GM23248 (cell line): ENCODE results near the gene MEGF11. TPM values are rescaled to one million over a fixed set of nuclear protein-coding genes. Genes with fewer than 3 reads are reported as not detected.

ENCODE experiments used
- DNase-seq: peaks from one replicate; pipeline ENCODE4 v3.0.0-alpha.2; 2015
- H2AFZ ChIP-seq: fragments of 200-600 bp; sonication (generic); 2 replicates; pipeline ENCODE4 v1.6.1; 2016; ENCODE audit warnings: antibody characterized with exemption
- H3F3A ChIP-seq: fragments of 200-600 bp; sonication (generic); 2 replicates; pipeline ENCODE4 v1.6.1; 2016; ENCODE audit warnings: mild to moderate bottlenecking, antibody characterized with exemption, mixed run types; ENCODE audit not compliant: insufficient read depth
- H3K27ac ChIP-seq: fragments of 200-600 bp; sonication (generic); 2 replicates; pipeline ENCODE4 v1.5.1; 2016; ENCODE audit warnings: mild to moderate bottlenecking
- H3K27me3 ChIP-seq: fragments of 200-600 bp; sonication (generic); replicated peaks from 2 replicates; pipeline ENCODE4 v1.6.1; 2016; ENCODE audit warnings: mild to moderate bottlenecking; ENCODE audit not compliant: insufficient read depth
- H3K36me3 ChIP-seq: fragments of 200-600 bp; sonication (generic); 2 replicates; pipeline ENCODE4 v1.6.1; 2016; ENCODE audit warnings: low read depth, mild to moderate bottlenecking
- H3K4me1 ChIP-seq: fragments of 200-600 bp; sonication (generic); 2 replicates; pipeline ENCODE4 v1.6.1; 2016; ENCODE audit warnings: mild to moderate bottlenecking; ENCODE audit not compliant: insufficient read depth
- H3K4me2 ChIP-seq: fragments of 200-600 bp; sonication (generic); one replicate; pipeline ENCODE4 v1.6.1; 2016; ENCODE audit warnings: mild to moderate bottlenecking; ENCODE audit not compliant: unreplicated experiment
- H3K4me3 ChIP-seq: fragments of 200-600 bp; sonication (generic); 2 replicates; pipeline ENCODE4 v1.5.1; 2016; ENCODE audit warnings: mild to moderate bottlenecking
- H3K79me2 ChIP-seq: fragments of 200-600 bp; sonication (generic); 2 replicates; pipeline ENCODE4 v1.6.1; 2016; ENCODE audit warnings: mild to moderate bottlenecking; ENCODE audit not compliant: insufficient read depth
- H3K9ac ChIP-seq: fragments of 200-600 bp; sonication (generic); 2 replicates; pipeline ENCODE4 v1.6.1; 2016; ENCODE audit warnings: mild to moderate bottlenecking
- H3K9me2 ChIP-seq: fragments of 200-600 bp; sonication (generic); 2 replicates; pipeline ENCODE4 v1.6.1; 2016; ENCODE audit warnings: mixed run types, mild to moderate bottlenecking, moderate library complexity; ENCODE audit not compliant: insufficient read depth
- H3K9me3 ChIP-seq: fragments of 200-600 bp; sonication (generic); one replicate; pipeline ENCODE4 v1.6.1; 2017; ENCODE audit warnings: low read depth
- H4K20me1 ChIP-seq: fragments of 200-600 bp; sonication (generic); 2 replicates; pipeline ENCODE4 v1.6.0; 2016; ENCODE audit not compliant: insufficient read depth
- EZH2 ChIP-seq: fragments of 200-600 bp; sonication (generic); IDR thresholded peaks from 2 replicates; pipeline ENCODE4 v1.6.1; 2018; ENCODE audit warnings: antibody characterized with exemption, mild to moderate bottlenecking; ENCODE audit not compliant: insufficient read depth, poor library complexity, severe bottlenecking
- EZH2phosphoT487 ChIP-seq: fragments of 200-600 bp; sonication (generic); IDR thresholded peaks from 2 replicates; pipeline ENCODE4 v1.6.1; 2018; ENCODE audit warnings: antibody characterized with exemption, moderate library complexity, mild to moderate bottlenecking, low read depth; ENCODE audit not compliant: insufficient read depth
- WGBS, 2 experiments: methylation state at CpG; one replicate each; pipeline ENCODE4 v1.1.6; 2015 to 2017; ENCODE audit warnings: low lambda C conversion rate in 2 of 2, low coverage in 1 of 2; ENCODE audit errors: missing lambda C conversion rate in 2 of 2; 5-methylcytosine and 5-hydroxymethylcytosine counted together
- in situ Hi-C: fragments of 300-500 bp; cut with MboI; formaldehyde crosslinking; loops from 2 replicates; pipeline ENCODE4 v1.15.0; 2020
- polyA plus RNA-seq: library from polyadenylated mRNA; unstranded; fragments of >200 nt; fragmentation: Nextera tagmentation; extraction: Ambion mirVana; gene quantifications from 2 replicates; pipeline ENCODE4 v1.2.1, GENCODE V29; 2016
- total RNA-seq: library from RNA; depleted of rRNA; stranded (reverse); fragments of >200 nt; shearing (Covaris generic); gene quantifications from 2 replicates; pipeline ENCODE4 v1.2.3, GENCODE V29; 2014

Gene MEGF11
- total and polyA plus RNA-seq, 2 experiments from 2014 or later, result 0.14 TPM; not detected in 1

- H2AFZ ChIP-seq, result no peak overlapping the region
- no peaks in the 10 kb centered on the region for H3F3A ChIP-seq
- no peak overlapping the region for H3K4me3 ChIP-seq
- no peaks in the 10 kb centered on the region for H3K4me1 ChIP-seq
- no peak overlapping the region for H3K27ac ChIP-seq
- H3K36me3 ChIP-seq, result no peaks in the 10 kb centered on the region
- H3K79me2 ChIP-seq, result no peaks in the 10 kb centered on the region
- no peak for TF ChIP-seq EZH2
- no peak for TF ChIP-seq EZH2phosphoT487
- no peak overlapping the region for H3K9ac ChIP-seq
- no peaks in the 10 kb centered on the region for H3K9me3 ChIP-seq
- no peak for DNase-seq
- no peak overlapping the region for H3K4me2 ChIP-seq
- no peaks in the 10 kb centered on the region for H3K9me2 ChIP-seq
- in situ Hi-C loops, result no loop called here
- H3K27me3 ChIP-seq, result peaks cover 5% of the 10 kb centered on the region; the same call in 1 of the 2 replicates
- H4K20me1 ChIP-seq, result no peaks in the 10 kb centered on the region
- 60 to 64% methylated on average over 10 of the region's 10 CpGs for whole genome bisulfite sequencing, 2 experiments
Measured at GRCh38 chr15:66195621-66196230, 57.8 kb downstream of the MEGF11 start.

GRCh38 chr15:66193066-66193465, 60.5 kb downstream of the MEGF11 start:
- no peak overlapping the region for H2AFZ ChIP-seq
- H3K27me3 ChIP-seq, result 0 out of 2 replicates have a peak, but pooled peaks cover 10% of the 10 kb centered on the region
- no peaks in the 10 kb centered on the region for H4K20me1 ChIP-seq
- H3F3A ChIP-seq, result no peaks in the 10 kb centered on the region
- no peak overlapping the region for H3K9ac ChIP-seq
- no peaks in the 10 kb centered on the region for H3K79me2 ChIP-seq
- H3K9me2 ChIP-seq, result no peaks in the 10 kb centered on the region
- no peak overlapping the region for H3K4me2 ChIP-seq
- no peaks in the 10 kb centered on the region for H3K36me3 ChIP-seq
- H3K4me3 ChIP-seq, result no peak overlapping the region
- H3K4me1 ChIP-seq, result no peaks in the 10 kb centered on the region
- DNase-seq, result peak; percentile 34
- no peaks in the 10 kb centered on the region for H3K9me3 ChIP-seq
- in situ Hi-C loops, result no loop called here
- H3K27ac ChIP-seq, result no peak overlapping the region
- 13 to 18% methylated on average over 3 of the region's 3 CpGs for WGBS, 2 experiments
- TF ChIP-seq EZH2 (no peak), EZH2phosphoT487 (no peak)

- Histone ChIP-seq H3F3A (no peaks in the 10 kb centered on the region), H3K4me2 (no peak overlapping the region), H3K27ac (no peak overlapping the region), H4K20me1 (no peaks in the 10 kb centered on the region), H2AFZ (no peak overlapping the region), H3K79me2 (no peaks in the 10 kb centered on the region), H3K9me3 (no peaks in the 10 kb centered on the region), H3K9me2 (no peaks in the 10 kb centered on the region), H3K36me3 (no peaks in the 10 kb centered on the region), H3K9ac (no peak overlapping the region), H3K4me3 (no peak overlapping the region), H3K27me3 (peaks cover 23% of the 10 kb centered on the region), H3K4me1 (no peaks in the 10 kb centered on the region)
- no peak for TF ChIP-seq EZH2phosphoT487
- TF ChIP-seq EZH2, result no peak
- WGBS, 2 experiments, result 58 to 59% methylated on average over 5 of the region's 5 CpGs
- no peak for DNase-seq
- in situ Hi-C loops, result no loop called here
Measured at GRCh38 chr15:66190746-66191145, 62.8 kb downstream of the MEGF11 start.

- no peak for TF ChIP-seq EZH2
- TF ChIP-seq EZH2phosphoT487, result no peak
- H3K36me3 ChIP-seq, result no peaks in the 10 kb centered on the region
- in situ Hi-C loops, result no loop called here
- H3F3A ChIP-seq, result no peaks in the 10 kb centered on the region
- H2AFZ ChIP-seq, result no peak overlapping the region
- no peaks in the 10 kb centered on the region for H3K9me2 ChIP-seq
- H3K79me2 ChIP-seq, result no peaks in the 10 kb centered on the region
- H3K4me2 ChIP-seq, result no peak overlapping the region
- peaks cover 34% of the 10 kb centered on the region for H3K27me3 ChIP-seq
- H4K20me1 ChIP-seq, result no peaks in the 10 kb centered on the region
- H3K4me3 ChIP-seq, result no peak overlapping the region
- WGBS, 2 experiments, result 68 to 73% methylated on average over 5 to 6 of the region's 6 CpGs
- no peak overlapping the region for H3K27ac ChIP-seq
- no peaks in the 10 kb centered on the region for H3K4me1 ChIP-seq
- H3K9me3 ChIP-seq, result no peaks in the 10 kb centered on the region
- DNase-seq, result no peak
- H3K9ac ChIP-seq, result no peak overlapping the region
Measured at GRCh38 chr15:66189291-66189690, 64.3 kb downstream of the MEGF11 start.

DNA sequence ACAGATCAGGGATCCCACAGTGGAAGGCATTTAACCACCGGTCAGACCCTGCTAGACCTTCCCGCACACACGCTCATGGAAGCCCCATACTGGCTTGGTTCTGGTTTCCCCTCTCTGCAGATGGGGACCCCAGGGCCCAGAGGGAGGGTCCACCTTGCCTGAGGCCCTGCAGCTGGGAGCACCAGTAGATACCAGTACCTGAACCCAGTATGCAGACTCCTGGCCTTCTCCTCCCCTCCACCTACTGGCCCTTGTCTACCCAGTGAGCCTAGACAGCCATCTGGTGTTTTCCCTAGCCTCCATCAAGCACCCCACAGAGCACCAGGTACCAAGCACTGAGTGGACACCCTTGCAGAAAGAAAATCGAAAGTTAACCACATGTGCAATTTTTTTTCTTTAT, 65.1 kb downstream of the MEGF11 start:
- Histone ChIP-seq H2AFZ (no peak overlapping the region), H3K27ac (no peak overlapping the region), H3K79me2 (no peaks in the 10 kb centered on the region), H3K4me3 (no peak overlapping the region), H3K9me3 (no peaks in the 10 kb centered on the region), H4K20me1 (no peaks in the 10 kb centered on the region), H3K27me3 (peaks cover 42% of the 10 kb centered on the region), H3F3A (no peaks in the 10 kb centered on the region), H3K36me3 (no peaks in the 10 kb centered on the region), H3K4me1 (no peaks in the 10 kb centered on the region), H3K9me2 (no peaks in the 10 kb centered on the region), H3K4me2 (no peak overlapping the region), H3K9ac (no peak overlapping the region)
- DNase-seq, result no peak
- TF ChIP-seq EZH2 (no peak), EZH2phosphoT487 (no peak)
- WGBS, 2 experiments, result 58 to 71% methylated on average over 4 of the region's 4 CpGs
- in situ Hi-C loops, result no loop called here
